ENCODE data around the gene KCNMB2. TPM values are rescaled to one million over a fixed set of nuclear protein-coding genes. Genes with fewer than 3 reads are reported as not detected.

The KCNMB2 gene
- total RNA-seq, 1 donor from 2014 or later = not detected

DNA sequence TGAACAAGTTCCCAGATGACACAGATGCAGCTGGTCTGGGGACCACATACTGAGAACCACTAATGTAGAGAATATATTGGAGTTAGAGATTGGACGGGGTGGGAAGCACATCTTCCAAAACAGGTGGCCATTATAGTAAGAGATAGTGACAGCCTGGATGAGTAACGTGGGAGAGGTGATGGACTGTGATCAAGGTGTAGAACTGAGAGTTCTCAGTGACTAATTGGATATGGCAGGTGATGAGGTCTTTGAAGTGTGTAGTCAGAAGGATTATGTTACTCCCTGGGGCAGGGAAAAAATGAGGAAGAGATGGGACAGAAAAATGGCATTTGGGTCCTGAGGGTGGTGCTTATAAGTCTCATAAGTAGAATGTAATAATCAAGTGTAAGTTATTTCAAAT, 66.6 kb downstream of the KCNMB2 start:
- H3K27me3 ChIP-seq = no peaks in the 10 kb centered on the region

DNA sequence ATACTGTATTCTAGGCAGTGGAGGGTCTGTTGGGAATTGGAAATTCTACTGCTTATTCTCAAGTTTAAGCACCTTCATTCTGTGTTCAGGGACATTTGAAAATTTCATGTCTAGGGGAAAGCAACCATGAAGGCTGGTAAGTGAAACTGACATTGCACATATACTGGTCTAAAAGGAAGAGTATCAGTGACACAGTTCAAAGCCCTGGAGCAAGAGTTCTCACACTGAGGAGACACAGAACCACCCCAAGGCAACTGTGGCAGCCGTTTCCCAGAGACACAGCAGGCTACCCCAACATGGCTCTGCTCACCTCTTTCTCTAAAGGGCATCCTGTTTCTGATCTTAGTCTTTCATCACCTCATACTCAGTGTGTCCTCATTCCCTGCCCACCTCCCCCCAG, 67.5 kb downstream of the KCNMB2 start:
- H3K27me3 ChIP-seq = no peaks in the 10 kb centered on the region
- no peaks in the 10 kb centered on the region for H3K4me1 ChIP-seq
- H3K36me3 ChIP-seq = no peaks in the 10 kb centered on the region
- H3K9me3 ChIP-seq = no peaks in the 10 kb centered on the region
- intact Hi-C loops (cut with DNase I) = no loop called here
- DNase-seq (ENCODE audit: low spot score in 2 of 2) = no peak
- no peak overlapping the region for H3K4me3 ChIP-seq
- TF ChIP-seq, protein P1, sequence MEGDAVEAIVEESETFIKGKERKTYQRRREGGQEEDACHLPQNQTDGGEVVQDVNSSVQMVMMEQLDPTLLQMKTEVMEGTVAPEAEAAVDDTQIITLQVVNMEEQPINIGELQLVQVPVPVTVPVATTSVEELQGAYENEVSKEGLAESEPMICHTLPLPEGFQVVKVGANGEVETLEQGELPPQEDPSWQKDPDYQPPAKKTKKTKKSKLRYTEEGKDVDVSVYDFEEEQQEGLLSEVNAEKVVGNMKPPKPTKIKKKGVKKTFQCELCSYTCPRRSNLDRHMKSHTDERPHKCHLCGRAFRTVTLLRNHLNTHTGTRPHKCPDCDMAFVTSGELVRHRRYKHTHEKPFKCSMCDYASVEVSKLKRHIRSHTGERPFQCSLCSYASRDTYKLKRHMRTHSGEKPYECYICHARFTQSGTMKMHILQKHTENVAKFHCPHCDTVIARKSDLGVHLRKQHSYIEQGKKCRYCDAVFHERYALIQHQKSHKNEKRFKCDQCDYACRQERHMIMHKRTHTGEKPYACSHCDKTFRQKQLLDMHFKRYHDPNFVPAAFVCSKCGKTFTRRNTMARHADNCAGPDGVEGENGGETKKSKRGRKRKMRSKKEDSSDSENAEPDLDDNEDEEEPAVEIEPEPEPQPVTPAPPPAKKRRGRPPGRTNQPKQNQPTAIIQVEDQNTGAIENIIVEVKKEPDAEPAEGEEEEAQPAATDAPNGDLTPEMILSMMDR (IDR thresholded peaks at IDR 0.05) = no peak
- H3K27ac ChIP-seq = no peak overlapping the region

More for the DNA sequence above, 66.6 kb downstream of the KCNMB2 start:
- DNase-seq (ENCODE audit: low spot score in 2 of 2) = no peak
- Histone ChIP-seq H3K4me3 (no peak overlapping the region), H3K4me1 (no peaks in the 10 kb centered on the region), H3K9me3 (no peaks in the 10 kb centered on the region), H3K27ac (no peak overlapping the region), H3K36me3 (no peaks in the 10 kb centered on the region)
- intact Hi-C loops (cut with DNase I) = no loop called here
- TF ChIP-seq, protein P1 (IDR thresholded peaks at IDR 0.05) = no peak

DNA sequence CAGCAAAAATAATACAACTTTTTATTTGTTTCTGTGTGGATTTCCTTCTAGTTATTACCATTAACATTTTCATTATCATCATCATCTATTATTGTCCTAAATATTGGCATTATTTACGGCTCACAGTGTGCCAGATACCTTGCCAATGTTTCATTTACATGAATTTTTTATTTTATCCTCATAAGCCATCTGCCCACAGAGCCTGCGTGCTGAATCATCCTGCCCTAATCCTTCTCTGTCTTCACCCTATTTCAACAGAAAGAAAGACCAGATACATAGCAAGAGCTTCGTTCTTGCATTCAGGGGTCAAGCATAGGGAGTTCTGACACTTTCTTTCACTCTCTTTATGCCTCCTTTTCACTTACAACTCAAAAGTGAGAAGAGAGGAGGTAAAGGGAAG, 82.0 kb downstream of the KCNMB2 start:
- intact Hi-C loops (cut with DNase I) = no loop called here
- no peaks in the 10 kb centered on the region for H3K27me3 ChIP-seq
- TF ChIP-seq, protein P1 (IDR thresholded peaks at IDR 0.05) = no peak
- no peaks in the 10 kb centered on the region for H3K9me3 ChIP-seq
- H3K4me1 ChIP-seq = no peaks in the 10 kb centered on the region
- no peak for DNase-seq (ENCODE audit: low spot score in 2 of 2)
- no peaks in the 10 kb centered on the region for H3K36me3 ChIP-seq
- H3K4me3 ChIP-seq = no peak overlapping the region
- no peak overlapping the region for H3K27ac ChIP-seq

DNA sequence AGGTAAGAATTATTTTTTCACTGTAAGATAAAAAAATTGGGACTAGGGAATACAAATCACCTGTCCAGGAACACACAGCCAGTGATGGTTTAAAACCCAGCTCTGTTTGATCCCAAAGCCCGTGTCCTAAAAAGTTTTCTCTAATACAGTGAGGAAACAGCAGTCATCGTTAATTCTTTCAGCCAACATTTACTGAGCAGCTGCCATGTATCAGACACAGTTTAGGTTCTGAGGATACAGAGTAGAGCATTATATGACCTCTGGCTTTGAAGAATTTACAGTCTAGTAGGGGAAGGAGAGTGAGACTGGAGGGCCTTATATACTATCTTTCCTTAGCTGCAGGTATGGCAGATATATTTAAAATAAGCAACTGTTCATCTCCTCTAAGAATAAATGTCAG, 82.7 kb downstream of the KCNMB2 start:
- TF ChIP-seq, protein P1 (IDR thresholded peaks at IDR 0.05) = no peak
- intact Hi-C loops (cut with DNase I) = no loop called here
- Histone ChIP-seq H3K36me3 (no peaks in the 10 kb centered on the region), H3K4me1 (no peaks in the 10 kb centered on the region), H3K4me3 (no peak overlapping the region), H3K27ac (no peak overlapping the region), H3K9me3 (no peaks in the 10 kb centered on the region), H3K27me3 (no peaks in the 10 kb centered on the region)
- no peak for DNase-seq (ENCODE audit: low spot score in 2 of 2)

DNA sequence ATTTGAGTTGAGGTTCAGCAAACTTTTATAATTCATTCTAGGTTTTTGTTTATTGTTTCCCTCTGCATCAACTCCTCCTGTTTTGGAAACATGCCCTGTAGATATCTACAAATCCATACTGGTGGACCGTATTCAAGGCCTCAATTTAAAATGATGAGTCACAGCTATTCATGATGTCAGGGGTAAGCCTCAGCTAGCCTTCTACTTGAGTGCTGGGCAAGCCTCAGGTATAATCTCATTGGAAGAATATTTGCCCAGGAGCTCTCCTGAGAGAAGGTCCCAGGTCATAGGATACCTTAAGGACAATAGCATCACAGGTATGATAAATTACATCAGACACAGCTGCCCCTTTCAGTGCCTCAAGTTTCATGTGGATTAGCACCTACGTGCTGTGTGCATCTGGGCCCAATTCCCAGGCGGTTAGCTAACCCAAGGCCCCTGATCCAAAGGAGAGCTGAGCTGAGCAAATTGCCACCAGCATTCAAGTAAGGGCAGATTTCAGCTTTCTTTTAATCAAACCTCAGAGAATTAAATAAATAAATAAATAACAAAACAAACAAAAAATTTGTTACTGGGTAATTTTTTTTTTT, 87.5 kb downstream of the KCNMB2 start:
- intact Hi-C loops (cut with DNase I) = no loop called here

More for the DNA sequence above, 87.5 kb downstream of the KCNMB2 start:
- Histone ChIP-seq H3K27ac (no peak overlapping the region), H3K36me3 (no peaks in the 10 kb centered on the region), H3K9me3 (no peaks in the 10 kb centered on the region), H3K4me1 (no peaks in the 10 kb centered on the region), H3K4me3 (no peak overlapping the region), H3K27me3 (no peaks in the 10 kb centered on the region)
- DNase-seq (ENCODE audit: low spot score in 2 of 2) = no peak
- TF ChIP-seq, protein P1 (IDR thresholded peaks at IDR 0.05) = no peak

Data from ascending aorta (tissue), 2 donors.